K562 (cell line): ENCODE data around the gene ZC3H18. TPM values are rescaled to one million over a fixed set of nuclear protein-coding genes. Genes with fewer than 3 reads are reported as not detected.

Experiments
- ATAC-seq: fragments of 200-7000 bp; cut with Tn5 transposase; 3 replicates; pipeline ENCODE4 v1.9.1; 2020; ENCODE audit warnings: moderate library complexity
- BruUV-seq: library from RNA; stranded (reverse); fragments of 400-500 nt; replicated peaks from 2 replicates; lab custom pipeline; 2021; lab: Mats Ljungman, UMichigan
- CTCF ChIA-PET: fragments of 300-600 bp; formaldehyde crosslinking; extraction: SDS; loops from one replicate; lab custom pipeline; 2021; ENCODE audit warnings: low intra/inter-chr PET ratio; lab: Yijun Ruan, JAX
- POLR2A ChIA-PET: fragments of 300-600, 350-650 bp; sonication (Branson Sonifier 250); formaldehyde crosslinking; extraction: SDS; loops from one replicate; lab custom pipeline; 2021; ENCODE audit warnings: antibody characterized with exemption, inconsistent platforms; lab: Yijun Ruan, JAX
- DNase-seq, 4 experiments: peaks; one replicate each; pipeline versions ENCODE4 v3.0.0 to v3.0.0-alpha.2; 2011 to 2018; ENCODE audit warnings: low spot score in 3 of 4, mixed read lengths in 3 of 4; ENCODE audit errors: extremely low read depth in 1 of 4
- FAIRE-seq: peaks from 2 replicates; lab custom pipeline; 2011; peaks lifted over from hg19 to GRCh38; lab: Jason Lieb, UNC
- H2AFZ ChIP-seq: 2 replicates; pipeline ENCODE4 v1.6.0; 2011; ENCODE audit warnings: low read depth, low read length, control low read depth, inconsistent platforms
- H3K27ac ChIP-seq: fragments of 200-600 bp; 3 replicates; pipeline ENCODE4 v1.8.0; 2011; ENCODE audit warnings: low read depth, mild to moderate bottlenecking, control low read depth, inconsistent platforms, low read length, moderate library complexity, mixed read lengths; ENCODE audit errors: extremely low read depth
- H3K27me3 ChIP-seq, 2 experiments: fragments of 300-600 bp in 1 of 2; 2 replicates in 1 of 2; 3 replicates in 1 of 2; pipeline versions ENCODE4 v1.6.0 to v1.8.0; 2011; ENCODE audit warnings: inconsistent platforms in 2 of 2, low read length in 2 of 2, mild to moderate bottlenecking in 1 of 2, mixed read lengths in 1 of 2, moderate library complexity in 1 of 2; ENCODE audit not compliant: control insufficient read depth in 2 of 2, insufficient read depth in 2 of 2
- H3K36me3 ChIP-seq: fragments of 300-600 bp; 3 replicates; pipeline ENCODE4 v1.8.0; 2011; ENCODE audit warnings: mild to moderate bottlenecking, low read length, inconsistent platforms; ENCODE audit not compliant: control insufficient read depth, insufficient read depth
- H3K4me1 ChIP-seq, 2 experiments: fragments of 200-600 bp in 1 of 2; replicated peaks in 1 of 2; 2 replicates in 1 of 2; 3 replicates in 1 of 2; pipeline versions ENCODE4 v1.5.1 to v1.8.0; 2011; ENCODE audit warnings: inconsistent platforms in 2 of 2, low read length in 2 of 2, mild to moderate bottlenecking in 1 of 2, mixed read lengths in 1 of 2, moderate library complexity in 1 of 2; ENCODE audit not compliant: control insufficient read depth in 2 of 2, insufficient read depth in 2 of 2
- H3K4me2 ChIP-seq: 2 replicates; pipeline ENCODE4 v1.6.1; 2011; ENCODE audit warnings: low read length, control low read depth, inconsistent platforms, mixed read lengths; ENCODE audit not compliant: insufficient read depth
- H3K4me3 ChIP-seq: fragments of 200-600 bp; sonication (generic), shearing (Covaris generic); 2 replicates; pipeline ENCODE4 v1.5.1; 2016; ENCODE audit warnings: control low read depth, inconsistent platforms
- H3K79me2 ChIP-seq: fragments of 200-600 bp; 3 replicates; pipeline ENCODE4 v1.8.0; 2011; ENCODE audit warnings: low read length, inconsistent platforms; ENCODE audit not compliant: control insufficient read depth, insufficient read depth
- H3K9ac ChIP-seq, 2 experiments: 2 replicates each; pipeline versions ENCODE4 v1.6.0 to v1.6.1; 2011; ENCODE audit warnings: low read depth in 2 of 2, low read length in 2 of 2, control low read depth in 1 of 2, inconsistent platforms in 1 of 2, mild to moderate bottlenecking in 1 of 2, mixed read lengths in 1 of 2; ENCODE audit not compliant: insufficient read depth in 1 of 2
- H3K9me1 ChIP-seq: one replicate; pipeline ENCODE4 v1.6.0; 2011; ENCODE audit warnings: inconsistent platforms, mild to moderate bottlenecking, low read length, moderate library complexity; ENCODE audit not compliant: control insufficient read depth, insufficient read depth
- H3K9me3 ChIP-seq: replicated peaks from 2 replicates; pipeline ENCODE4 v1.5.1; 2011; ENCODE audit warnings: low read depth, low read length, inconsistent platforms; ENCODE audit not compliant: control insufficient read depth, insufficient read depth
- H4K20me1 ChIP-seq: replicated peaks from 2 replicates; pipeline ENCODE4 v1.6.1; 2011; ENCODE audit warnings: low read length, inconsistent platforms, mixed read lengths; ENCODE audit not compliant: control insufficient read depth, insufficient read depth
- CBX2 ChIP-seq: fragments of 200-600 bp; sonication (generic); IDR thresholded peaks from one replicate; pipeline ENCODE4 v1.6.1; 2012; ENCODE audit warnings: mild to moderate bottlenecking, low read length, inconsistent platforms; ENCODE audit not compliant: insufficient read depth, poor library complexity, severe bottlenecking
- CEBPB ChIP-seq: fragments of 450-650 bp; IDR thresholded peaks from 2 replicates; pipeline ENCODE4 v1.6.1; 2016; ENCODE audit warnings: missing genetic modification characterization, missing compliant biosample characterization
- CHD2 ChIP-seq: IDR thresholded peaks from 2 replicates; pipeline ENCODE4 v1.6.1; 2011; ENCODE audit warnings: low read depth, low read length
- DACH1 ChIP-seq: fragments of 450-650 bp; IDR thresholded peaks from 2 replicates; pipeline ENCODE4 v1.6.1; 2018; ENCODE audit not compliant: partially characterized antibody
- ELF4 ChIP-seq: fragments of 450-650 bp; formaldehyde crosslinking; IDR thresholded peaks from 2 replicates; pipeline ENCODE4 v1.4.0; 2022; ENCODE audit warnings: missing genetic modification characterization
- KAT8 ChIP-seq: fragments of 450-650 bp; IDR thresholded peaks from 2 replicates; pipeline ENCODE4 v1.6.1; 2016; ENCODE audit warnings: low read depth, mild to moderate bottlenecking
- NFIX ChIP-seq: fragments of 250-450 bp; sonication (Bioruptor Pico); IDR thresholded peaks from 2 replicates; pipeline ENCODE4 v1.4.0; 2020; ENCODE audit warnings: low read depth, mild to moderate bottlenecking, moderate library complexity
- RFX5 ChIP-seq: IDR thresholded peaks from 2 replicates; pipeline ENCODE4 v1.6.1; 2011; ENCODE audit warnings: low read depth, mild to moderate bottlenecking, improper control_type of control experiment, low read length
- SMAD3 ChIP-seq: fragments of 450-650 bp; formaldehyde crosslinking; conservative IDR thresholded peaks from 2 replicates; pipeline ENCODE4 v1.4.0; 2020; ENCODE audit warnings: mild to moderate bottlenecking
- ZNF695 ChIP-seq: fragments of 450-650 bp; formaldehyde crosslinking; IDR thresholded peaks from 2 replicates; pipeline ENCODE4 v1.4.0; 2020; ENCODE audit warnings: mild to moderate bottlenecking, moderate library complexity
- WGBS: fragments of 100-300 bp; shearing (Covaris generic); methylation state at CpG from one replicate; pipeline ENCODE4 v1.1.6; 2016; ENCODE audit warnings: low coverage, mixed read lengths; ENCODE audit not compliant: insufficient coverage; ENCODE audit errors: missing lambda C conversion rate; 5-methylcytosine and 5-hydroxymethylcytosine counted together
- in situ Hi-C: fragments of 300-500 bp; cut with MboI; formaldehyde crosslinking; loops from 4 replicates; pipeline ENCODE4 v1.15.0; 2018; ENCODE audit warnings: inconsistent platforms, mixed read lengths
- intact Hi-C: fragments of 100-400 bp; cut with micrococcal nuclease; formaldehyde crosslinking; loops from 2 replicates; pipeline ENCODE4 v1.14.2; 2022
- polyA plus RNA-seq, 8 experiments: library from polyadenylated mRNA; depleted of rRNA in 4 of 8; stranded (reverse) in 5 of 8; unstranded in 3 of 8; fragments of >200 nt; fragmentation: Nextera tagmentation in 2 of 8; fragmentation: Illumina TruSeq in 1 of 8; extraction: Ambion mirVana in 2 of 8; extraction: Trizol in 1 of 8; gene quantifications; 2 replicates each; pipeline versions ENCODE4 v1.2.1 to v1.2.3, GENCODE V29; 2011 to 2014; ENCODE audit warnings: inconsistent platforms in 1 of 8, missing spikeins in 1 of 8
- total RNA-seq, 7 experiments: library from RNA; depleted of rRNA in 6 of 7; stranded (reverse); fragments of >200 nt in 6 of 7; fragmentation: Illumina TruSeq in 2 of 7; extraction: Trizol in 2 of 7; gene quantifications; 2 replicates each; pipeline versions ENCODE4 v1.2.1 to v1.2.3, GENCODE V29; 2011 to 2021; ENCODE audit warnings: low replicate concordance in 1 of 7
- TF ChIP-seq, protein P1 (sequence below): fragments of 200-800 bp; sonication (Bioruptor generic); IDR thresholded peaks from 2 replicates; pipeline ENCODE4 v1.6.1; 2016; ENCODE audit warnings: missing genetic modification characterization, missing compliant biosample characterization
- TF ChIP-seq, protein P2 (sequence below): fragments of 250-450 bp; sonication (Bioruptor Pico); IDR thresholded peaks from 2 replicates; pipeline ENCODE4 v1.8.0; 2022; ENCODE audit warnings: moderate library complexity, mild to moderate bottlenecking, inconsistent platforms
- TF ChIP-seq, protein P3 (sequence below): fragments of 450-650 bp; IDR thresholded peaks from 2 replicates; pipeline ENCODE4 v1.6.1; 2016; ENCODE audit warnings: antibody characterized with exemption
- TF ChIP-seq, protein P4 (sequence below): sonication (generic); formaldehyde crosslinking; IDR thresholded peaks from 2 replicates; pipeline ENCODE4 v1.8.1; 2022; ENCODE audit warnings: missing genetic modification reagents

Gene ZC3H18
- total and polyA plus RNA-seq, 9 of the 15 experiments (the other 6 are each of a cell fraction or from before 2014, with no cell fraction given): 1.7 to 88.7 (median 26.9) TPM

DNA sequence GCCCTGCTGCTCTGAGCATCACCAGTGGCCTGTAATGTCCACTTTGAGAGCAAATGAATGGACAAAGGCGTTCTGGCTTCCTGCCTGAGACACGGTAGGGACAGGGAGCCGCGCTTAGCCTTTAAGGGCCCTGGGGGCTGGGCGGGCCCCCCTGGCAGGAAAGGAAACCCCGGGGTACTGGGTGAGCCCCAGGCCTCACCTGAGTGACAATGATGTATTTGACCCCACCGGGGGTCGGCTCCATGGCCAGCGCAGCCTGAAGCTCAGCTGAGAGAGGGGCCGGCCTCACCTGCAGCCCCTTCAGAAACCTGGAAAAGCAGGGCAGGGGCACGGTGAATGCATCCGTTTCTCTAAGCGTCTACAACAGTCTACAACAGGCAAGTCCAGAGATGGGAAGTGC, 82.9 kb downstream of the ZC3H18 start:
- Histone ChIP-seq H3K4me1 (peaks cover 11 to 91% of the 10 kb centered on the region in 2 experiments; a peak in 4 of 5 replicates), H2AFZ (no peak overlapping the region), H3K9me1 (no peaks in the 10 kb centered on the region), H3K27me3 (no peaks in the 10 kb centered on the region), H3K9ac (no peak overlapping the region), H3K4me2 (no peak overlapping the region), H3K79me2 (peaks cover 39% of the 10 kb centered on the region), H3K4me3 (no peak overlapping the region), H3K27ac (no peak overlapping the region), H3K36me3 (peaks cover 77% of the 10 kb centered on the region; the same call in 2 of the 3 replicates), H4K20me1 (peaks cover 9% of the 10 kb centered on the region; the same call in 1 of the 2 replicates), H3K9me3 (no peaks in the 10 kb centered on the region)
- TF ChIP-seq, protein P1, sequence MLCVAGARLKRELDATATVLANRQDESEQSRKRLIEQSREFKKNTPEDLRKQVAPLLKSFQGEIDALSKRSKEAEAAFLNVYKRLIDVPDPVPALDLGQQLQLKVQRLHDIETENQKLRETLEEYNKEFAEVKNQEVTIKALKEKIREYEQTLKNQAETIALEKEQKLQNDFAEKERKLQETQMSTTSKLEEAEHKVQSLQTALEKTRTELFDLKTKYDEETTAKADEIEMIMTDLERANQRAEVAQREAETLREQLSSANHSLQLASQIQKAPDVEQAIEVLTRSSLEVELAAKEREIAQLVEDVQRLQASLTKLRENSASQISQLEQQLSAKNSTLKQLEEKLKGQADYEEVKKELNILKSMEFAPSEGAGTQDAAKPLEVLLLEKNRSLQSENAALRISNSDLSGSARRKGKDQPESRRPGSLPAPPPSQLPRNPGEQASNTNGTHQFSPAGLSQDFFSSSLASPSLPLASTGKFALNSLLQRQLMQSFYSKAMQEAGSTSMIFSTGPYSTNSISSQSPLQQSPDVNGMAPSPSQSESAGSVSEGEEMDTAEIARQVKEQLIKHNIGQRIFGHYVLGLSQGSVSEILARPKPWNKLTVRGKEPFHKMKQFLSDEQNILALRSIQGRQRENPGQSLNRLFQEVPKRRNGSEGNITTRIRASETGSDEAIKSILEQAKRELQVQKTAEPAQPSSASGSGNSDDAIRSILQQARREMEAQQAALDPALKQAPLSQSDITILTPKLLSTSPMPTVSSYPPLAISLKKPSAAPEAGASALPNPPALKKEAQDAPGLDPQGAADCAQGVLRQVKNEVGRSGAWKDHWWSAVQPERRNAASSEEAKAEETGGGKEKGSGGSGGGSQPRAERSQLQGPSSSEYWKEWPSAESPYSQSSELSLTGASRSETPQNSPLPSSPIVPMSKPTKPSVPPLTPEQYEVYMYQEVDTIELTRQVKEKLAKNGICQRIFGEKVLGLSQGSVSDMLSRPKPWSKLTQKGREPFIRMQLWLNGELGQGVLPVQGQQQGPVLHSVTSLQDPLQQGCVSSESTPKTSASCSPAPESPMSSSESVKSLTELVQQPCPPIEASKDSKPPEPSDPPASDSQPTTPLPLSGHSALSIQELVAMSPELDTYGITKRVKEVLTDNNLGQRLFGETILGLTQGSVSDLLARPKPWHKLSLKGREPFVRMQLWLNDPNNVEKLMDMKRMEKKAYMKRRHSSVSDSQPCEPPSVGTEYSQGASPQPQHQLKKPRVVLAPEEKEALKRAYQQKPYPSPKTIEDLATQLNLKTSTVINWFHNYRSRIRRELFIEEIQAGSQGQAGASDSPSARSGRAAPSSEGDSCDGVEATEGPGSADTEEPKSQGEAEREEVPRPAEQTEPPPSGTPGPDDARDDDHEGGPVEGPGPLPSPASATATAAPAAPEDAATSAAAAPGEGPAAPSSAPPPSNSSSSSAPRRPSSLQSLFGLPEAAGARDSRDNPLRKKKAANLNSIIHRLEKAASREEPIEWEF (CRISPR knock-in tag): no peak
- TF ChIP-seq NFIX (no peak), CEBPB (tag) (no peak), SMAD3 (CRISPR knock-in tag) (no peak), ELF4 (CRISPR knock-in tag) (no peak), DACH1 (no peak), CHD2 (no peak), RFX5 (no peak), KAT8 (no peak), ZNF695 (CRISPR knock-in tag) (no peak), CBX2 (no peak)
- TF ChIP-seq, protein P2, sequence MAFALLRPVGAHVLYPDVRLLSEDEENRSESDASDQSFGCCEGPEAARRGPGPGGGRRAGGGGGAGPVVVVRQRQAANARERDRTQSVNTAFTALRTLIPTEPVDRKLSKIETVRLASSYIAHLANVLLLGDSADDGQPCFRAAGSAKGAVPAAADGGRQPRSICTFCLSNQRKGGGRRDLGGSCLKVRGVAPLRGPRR (CRISPR knock-in tag): no peak
- TF ChIP-seq, protein P3, sequence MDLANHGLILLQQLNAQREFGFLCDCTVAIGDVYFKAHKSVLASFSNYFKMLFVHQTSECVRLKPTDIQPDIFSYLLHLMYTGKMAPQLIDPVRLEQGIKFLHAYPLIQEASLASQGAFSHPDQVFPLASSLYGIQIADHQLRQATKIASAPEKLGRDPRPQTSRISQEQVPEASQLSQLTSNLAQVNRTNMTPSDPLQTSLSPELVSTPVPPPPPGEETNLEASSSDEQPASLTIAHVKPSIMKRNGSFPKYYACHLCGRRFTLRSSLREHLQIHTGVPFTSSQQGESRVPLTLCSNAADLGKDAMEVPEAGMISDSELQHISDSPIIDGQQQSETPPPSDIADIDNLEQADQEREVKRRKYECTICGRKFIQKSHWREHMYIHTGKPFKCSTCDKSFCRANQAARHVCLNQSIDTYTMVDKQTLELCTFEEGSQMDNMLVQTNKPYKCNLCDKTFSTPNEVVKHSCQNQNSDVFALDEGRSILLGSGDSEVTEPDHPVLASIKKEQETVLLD: no peak
- TF ChIP-seq, protein P4, sequence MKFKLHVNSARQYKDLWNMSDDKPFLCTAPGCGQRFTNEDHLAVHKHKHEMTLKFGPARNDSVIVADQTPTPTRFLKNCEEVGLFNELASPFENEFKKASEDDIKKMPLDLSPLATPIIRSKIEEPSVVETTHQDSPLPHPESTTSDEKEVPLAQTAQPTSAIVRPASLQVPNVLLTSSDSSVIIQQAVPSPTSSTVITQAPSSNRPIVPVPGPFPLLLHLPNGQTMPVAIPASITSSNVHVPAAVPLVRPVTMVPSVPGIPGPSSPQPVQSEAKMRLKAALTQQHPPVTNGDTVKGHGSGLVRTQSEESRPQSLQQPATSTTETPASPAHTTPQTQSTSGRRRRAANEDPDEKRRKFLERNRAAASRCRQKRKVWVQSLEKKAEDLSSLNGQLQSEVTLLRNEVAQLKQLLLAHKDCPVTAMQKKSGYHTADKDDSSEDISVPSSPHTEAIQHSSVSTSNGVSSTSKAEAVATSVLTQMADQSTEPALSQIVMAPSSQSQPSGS (CRISPR knock-in tag): no peak
- ChIA-PET POLR2A (interaction anchor here (0.6 to 0.7 kb wide), 2 partner anchors 116 to 216 kb away, joined by 3 to 4 read pairs; no protein-coding TSS in a partner anchor), CTCF (no interaction called here)
- BruUV-seq: no TSS peak
- WGBS: 90% methylated on average over 10 of the region's 13 CpGs
- in situ Hi-C loops: no loop called here
- ATAC-seq: no peak
- intact Hi-C loops: no loop called here
- DNase-seq: no peak
- FAIRE-seq: no peak
